Upper lobe of right lung (tissue), 1 donor: ENCODE data around the gene TSPAN14. TPM values are rescaled to one million over a fixed set of nuclear protein-coding genes. Genes with fewer than 3 reads are reported as not detected.

Source experiments
- ATAC-seq: fragments of 200-7000 bp; cut with Tn5 transposase; one replicate; pipeline ENCODE4 v1.9.1; 2020; ENCODE audit warnings: mild to moderate bottlenecking, moderate library complexity
- DNase-seq: peaks from one replicate; pipeline ENCODE4 v3.0.0-alpha.2; 2020
- H3K27ac ChIP-seq: fragments of 200-600 bp; one replicate; pipeline ENCODE4 v1.8.0; 2022
- H3K27me3 ChIP-seq: fragments of 200-600 bp; one replicate; pipeline ENCODE4 v1.8.0; 2022; ENCODE audit warnings: mild to moderate bottlenecking
- H3K36me3 ChIP-seq: fragments of 200-600 bp; one replicate; pipeline ENCODE4 v1.8.0; 2022
- H3K4me1 ChIP-seq: fragments of 200-600 bp; one replicate; pipeline ENCODE4 v1.8.0; 2022
- H3K4me3 ChIP-seq: fragments of 200-600 bp; one replicate; pipeline ENCODE4 v1.8.0; 2022; ENCODE audit warnings: mild to moderate bottlenecking
- H3K9me3 ChIP-seq: fragments of 200-600 bp; one replicate; pipeline ENCODE4 v1.8.0; 2022
- intact Hi-C: fragments of 100-400 bp; cut with DNase I; formaldehyde crosslinking; loops from one replicate; pipeline ENCODE4 v1.11.0; 2022
- total RNA-seq: library from RNA; stranded (reverse); fragmentation: NEBNext Ultra II Directional; extraction: Animal tissue kit (Norgen Biotek cat#: 25700); gene quantifications from one replicate; pipeline ENCODE4 v1.2.1, GENCODE V29; 2021
- TF ChIP-seq, protein P1 (sequence below): fragments of 200-600 bp; IDR thresholded peaks from one replicate; pipeline ENCODE4 v1.8.0; 2022; ENCODE audit warnings: antibody characterized with exemption
- donor health status: DM: no; HTN: yes; CAD: no; lungs with severe emphysema.

TSPAN14 gene
- total RNA-seq, 1 donor from 2014 or later = 157 TPM

GRCh38 chr10:80471715-80472233 is 17.7 kb downstream of the TSPAN14 start:
- Histone ChIP-seq H3K9me3 (no peaks in the 10 kb centered on the region), H3K4me3 (no peak overlapping the region), H3K27me3 (no peaks in the 10 kb centered on the region), H3K36me3 (peaks cover 35% of the 10 kb centered on the region), H3K27ac (peak overlapping the region; percentile 70), H3K4me1 (peaks cover 92% of the 10 kb centered on the region)
- TF ChIP-seq, protein P1, sequence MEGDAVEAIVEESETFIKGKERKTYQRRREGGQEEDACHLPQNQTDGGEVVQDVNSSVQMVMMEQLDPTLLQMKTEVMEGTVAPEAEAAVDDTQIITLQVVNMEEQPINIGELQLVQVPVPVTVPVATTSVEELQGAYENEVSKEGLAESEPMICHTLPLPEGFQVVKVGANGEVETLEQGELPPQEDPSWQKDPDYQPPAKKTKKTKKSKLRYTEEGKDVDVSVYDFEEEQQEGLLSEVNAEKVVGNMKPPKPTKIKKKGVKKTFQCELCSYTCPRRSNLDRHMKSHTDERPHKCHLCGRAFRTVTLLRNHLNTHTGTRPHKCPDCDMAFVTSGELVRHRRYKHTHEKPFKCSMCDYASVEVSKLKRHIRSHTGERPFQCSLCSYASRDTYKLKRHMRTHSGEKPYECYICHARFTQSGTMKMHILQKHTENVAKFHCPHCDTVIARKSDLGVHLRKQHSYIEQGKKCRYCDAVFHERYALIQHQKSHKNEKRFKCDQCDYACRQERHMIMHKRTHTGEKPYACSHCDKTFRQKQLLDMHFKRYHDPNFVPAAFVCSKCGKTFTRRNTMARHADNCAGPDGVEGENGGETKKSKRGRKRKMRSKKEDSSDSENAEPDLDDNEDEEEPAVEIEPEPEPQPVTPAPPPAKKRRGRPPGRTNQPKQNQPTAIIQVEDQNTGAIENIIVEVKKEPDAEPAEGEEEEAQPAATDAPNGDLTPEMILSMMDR = no peak
- intact Hi-C loops = no loop called here
- peak; percentile 6 for ATAC-seq
- no peak for DNase-seq

DNA sequence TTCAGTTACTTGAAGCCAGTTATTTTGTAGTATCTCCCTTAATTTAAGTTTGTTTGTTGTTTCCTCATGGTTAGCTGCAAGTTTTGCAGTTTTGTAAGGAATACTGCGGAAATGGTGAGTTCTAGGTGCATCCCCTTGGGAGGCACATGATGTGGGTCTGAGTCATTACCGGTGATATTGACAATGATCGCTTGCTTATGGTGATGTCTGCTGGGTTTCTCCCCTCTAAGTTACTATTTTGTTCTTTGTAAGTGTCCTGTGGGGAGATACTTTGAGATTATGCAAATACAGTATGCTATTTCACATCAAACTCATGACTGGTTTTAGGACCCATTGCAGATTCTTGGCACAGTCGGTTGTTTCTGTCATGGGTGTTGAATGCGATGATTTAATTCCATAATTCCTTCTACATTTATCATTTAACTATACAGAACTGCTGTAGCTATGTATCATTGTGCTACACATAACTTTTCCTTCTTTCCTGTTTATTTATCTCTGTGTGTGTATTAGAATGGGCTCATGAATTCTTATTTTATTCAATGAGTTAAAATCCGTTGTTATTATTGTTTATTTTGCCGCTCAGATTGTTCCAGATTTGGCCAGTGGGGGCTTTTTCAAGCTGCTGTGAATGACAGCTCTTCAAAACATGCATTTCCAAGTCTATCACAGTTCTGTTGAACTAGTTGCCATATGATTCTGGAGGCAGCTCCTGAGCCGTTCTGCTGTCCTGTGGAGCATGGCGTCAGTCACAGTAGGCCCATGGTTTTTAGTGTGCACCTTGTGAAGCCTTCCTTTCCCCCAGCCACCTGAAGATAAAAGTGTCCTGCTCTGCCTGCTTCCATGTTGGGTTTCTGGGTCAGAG is 18.4 kb downstream of the TSPAN14 start:
- ATAC-seq = peak; percentile 16

DNA sequence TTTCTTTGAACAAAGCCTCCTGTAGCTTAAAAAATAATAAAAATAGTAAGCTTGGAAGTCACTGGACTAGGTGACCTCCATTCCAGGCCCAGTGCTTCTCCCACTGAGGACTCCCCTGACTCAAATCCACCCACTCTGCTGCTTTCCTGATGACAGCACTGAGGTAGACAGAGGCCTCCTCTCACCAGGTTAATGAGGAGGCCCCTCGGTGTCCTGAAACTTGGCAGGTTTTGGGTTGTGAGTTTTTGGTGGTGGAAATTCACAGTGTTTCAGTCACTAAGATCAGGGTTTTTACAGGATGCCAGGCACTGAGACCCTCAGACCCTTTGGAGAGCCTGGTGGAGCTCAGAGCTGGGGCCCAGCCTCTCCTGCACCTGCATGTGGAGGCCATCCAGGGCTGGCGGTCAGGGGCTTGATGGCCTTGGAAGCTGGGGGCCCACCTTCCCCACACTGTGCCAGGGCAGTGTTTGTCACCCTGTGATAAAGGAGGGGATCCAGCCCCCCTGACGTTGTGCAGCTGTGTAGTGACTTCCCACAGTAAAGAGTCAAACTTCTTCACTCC is 19.1 kb downstream of the TSPAN14 start:
- Histone ChIP-seq H3K9me3 (no peaks in the 10 kb centered on the region), H3K4me3 (no peak overlapping the region), H3K27ac (peak overlapping the region; percentile 70), H3K4me1 (peaks cover 89% of the 10 kb centered on the region), H3K36me3 (peaks cover 35% of the 10 kb centered on the region), H3K27me3 (no peaks in the 10 kb centered on the region)
- intact Hi-C loops = no loop called here
- DNase-seq (no peak), ATAC-seq (peak; percentile 4)
- TF ChIP-seq, protein P1 = no peak

More for the DNA sequence above, 18.4 kb downstream of the TSPAN14 start:
- Histone ChIP-seq H3K9me3 (no peaks in the 10 kb centered on the region), H3K27me3 (no peaks in the 10 kb centered on the region), H3K4me1 (peaks cover 92% of the 10 kb centered on the region), H3K36me3 (peaks cover 35% of the 10 kb centered on the region), H3K27ac (peak overlapping the region; percentile 70), H3K4me3 (no peak overlapping the region)
- TF ChIP-seq, protein P1 = no peak
- peak; percentile 31 for DNase-seq
- intact Hi-C loops = no loop called here

GRCh38 chr10:80473692-80474596 is 19.8 kb downstream of the TSPAN14 start:
- Histone ChIP-seq H3K36me3 (peaks cover 30% of the 10 kb centered on the region), H3K27ac (peak overlapping the region; percentile 70), H3K4me3 (no peak overlapping the region), H3K4me1 (peaks cover 81% of the 10 kb centered on the region), H3K9me3 (no peaks in the 10 kb centered on the region), H3K27me3 (no peaks in the 10 kb centered on the region)
- ATAC-seq (no peak), DNase-seq (no peak)
- TF ChIP-seq, protein P1 = no peak
- intact Hi-C loops = no loop called here

DNA sequence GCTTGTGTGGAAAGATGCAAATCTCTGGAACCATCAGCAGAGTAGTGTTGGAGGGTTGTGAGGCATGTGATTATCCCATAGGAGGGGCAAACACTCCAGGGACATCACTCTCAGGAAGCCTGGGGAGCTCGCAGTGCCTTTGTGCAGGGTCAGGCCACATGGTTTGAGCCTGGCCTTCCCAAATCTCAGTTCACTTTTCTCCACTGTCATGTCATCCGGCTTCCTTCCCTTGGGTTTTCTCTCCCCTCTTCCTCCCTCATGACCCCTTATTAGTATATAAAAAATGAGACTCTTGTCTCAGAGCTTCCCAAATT is 20.4 kb downstream of the TSPAN14 start:
- Histone ChIP-seq H3K36me3 (peaks cover 24% of the 10 kb centered on the region), H3K27me3 (no peaks in the 10 kb centered on the region), H3K27ac (peak overlapping the region; percentile 70), H3K9me3 (no peaks in the 10 kb centered on the region), H3K4me1 (peaks cover 75% of the 10 kb centered on the region), H3K4me3 (no peak overlapping the region)
- intact Hi-C loops = no loop called here
- TF ChIP-seq, protein P1 = no peak
- ATAC-seq = peak; percentile 34
- no peak for DNase-seq
